ENCODE data around the gene CFAP119. TPM values are rescaled to one million over a fixed set of nuclear protein-coding genes. Genes with fewer than 3 reads are reported as not detected.

The CFAP119 gene
- total and polyA plus RNA-seq, 9 of the 15 experiments (the other 6 are each of a cell fraction or from before 2014, with no cell fraction given): 5.5 to 33.7 (median 9.6) TPM

DNA sequence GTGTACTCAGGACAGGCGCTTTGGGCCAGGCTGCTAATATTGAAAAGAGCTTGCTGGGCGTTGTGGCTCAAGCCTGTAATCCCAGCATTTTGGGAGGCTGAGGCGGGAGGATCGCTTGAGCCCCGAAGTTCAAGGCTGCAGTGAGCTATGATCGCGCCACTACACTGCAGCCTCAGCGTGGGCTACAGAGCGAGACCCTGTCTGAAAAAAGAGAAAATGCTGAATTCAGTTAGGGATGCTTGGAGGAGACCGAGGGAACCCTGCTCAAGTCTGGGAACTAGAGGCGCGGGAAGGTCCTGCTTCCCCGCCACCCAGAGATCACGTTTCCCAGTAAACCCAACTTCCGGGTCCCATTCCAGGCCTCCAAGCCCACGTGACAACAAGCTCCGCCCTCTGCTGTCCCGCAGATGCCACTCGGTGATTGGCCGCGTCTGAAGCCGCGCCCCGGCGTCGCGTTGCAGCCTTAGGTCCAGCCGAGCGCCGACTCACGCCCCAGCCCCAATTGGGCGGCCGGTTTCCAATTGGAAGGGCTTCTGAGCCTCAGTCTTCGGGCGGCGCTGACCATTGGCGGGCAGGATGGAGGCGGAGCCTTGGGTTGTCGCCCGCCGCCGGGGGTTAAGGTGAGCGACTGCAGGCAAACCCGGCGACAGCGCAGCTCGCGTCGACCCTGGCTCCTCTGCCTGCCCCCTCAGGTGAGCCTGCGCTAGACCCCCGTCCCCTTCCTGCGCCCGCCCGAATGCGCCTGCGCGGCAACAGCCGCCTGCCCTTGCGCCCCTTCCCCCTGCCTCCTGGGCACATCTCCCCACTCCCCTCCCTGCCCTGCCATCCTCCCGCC lies 13.8 kb downstream of the CFAP119 start, which contains the start of gene PHKG2:
Gene PHKG2 (plus strand): TSS at position 627 of the 835 bp plus-strand sequence. CDS start 396 bp downstream, outside the sequence.
- H3K9ac ChIP-seq (ENCODE audit: insufficient read depth in 1 of 2, low read depth in 2 of 2, low read length in 2 of 2): peak within 1 kb of the TSS; percentile 79 to 96
- FAIRE-seq: peak; percentile 100
- TF ChIP-seq ZNF217 (CRISPR knock-in tag; IDR thresholded peaks at IDR 0.05) (no peak), ZNF274 (IDR thresholded peaks at IDR 0.05; ENCODE audit: borderline replicate concordance, low read depth, low read length) (no peak), TEAD2 (tag; IDR thresholded peaks at IDR 0.05) (no peak), BHLHE40 (IDR thresholded peaks at IDR 0.05; ENCODE audit: low read length) (peak; percentile 97), ZNF263 (CRISPR knock-in tag; IDR thresholded peaks at IDR 0.05; ENCODE audit: borderline replicate concordance) (0 out of 2 replicates have a peak, but pooled peaks have one; percentile 36), TEAD1 (CRISPR knock-in tag; IDR thresholded peaks at IDR 0.05) (peak in 1 of 2 experiments; percentile 74; a peak in 2 of 4 replicates), CXXC5 (CRISPR knock-in tag; IDR thresholded peaks at IDR 0.05) (peak; percentile 86), HNRNPL (IDR thresholded peaks at IDR 0.05; ENCODE audit: low read depth, low read length) (no peak), SRF (CRISPR knock-in tag; IDR thresholded peaks at IDR 0.05) (peak in 1 of 2 experiments; percentile 69; a peak in 2 of 4 replicates), GATAD2B (IDR thresholded peaks at IDR 0.05; ENCODE audit: borderline replicate concordance) (no peak), HDAC1 (IDR thresholded peaks at IDR 0.05) (peak in 1 of 2 experiments; percentile 68; a peak in 2 of 4 replicates), ASH1L (IDR thresholded peaks at IDR 0.05; ENCODE audit: borderline replicate concordance, low read depth, partially characterized antibody) (peak; percentile 67), ZNF212 (CRISPR knock-in tag; IDR thresholded peaks at IDR 0.05) (no peak)
- TF ChIP-seq, protein P1, sequence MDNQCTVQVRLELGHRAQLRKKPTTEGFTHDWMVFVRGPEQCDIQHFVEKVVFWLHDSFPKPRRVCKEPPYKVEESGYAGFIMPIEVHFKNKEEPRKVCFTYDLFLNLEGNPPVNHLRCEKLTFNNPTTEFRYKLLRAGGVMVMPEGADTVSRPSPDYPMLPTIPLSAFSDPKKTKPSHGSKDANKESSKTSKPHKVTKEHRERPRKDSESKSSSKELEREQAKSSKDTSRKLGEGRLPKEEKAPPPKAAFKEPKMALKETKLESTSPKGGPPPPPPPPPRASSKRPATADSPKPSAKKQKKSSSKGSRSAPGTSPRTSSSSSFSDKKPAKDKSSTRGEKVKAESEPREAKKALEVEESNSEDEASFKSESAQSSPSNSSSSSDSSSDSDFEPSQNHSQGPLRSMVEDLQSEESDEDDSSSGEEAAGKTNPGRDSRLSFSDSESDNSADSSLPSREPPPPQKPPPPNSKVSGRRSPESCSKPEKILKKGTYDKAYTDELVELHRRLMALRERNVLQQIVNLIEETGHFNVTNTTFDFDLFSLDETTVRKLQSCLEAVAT (IDR thresholded peaks at IDR 0.05): peak in 1 of 2 experiments; percentile 39; a peak in 1 of 4 replicates
- TF ChIP-seq, protein P2, sequence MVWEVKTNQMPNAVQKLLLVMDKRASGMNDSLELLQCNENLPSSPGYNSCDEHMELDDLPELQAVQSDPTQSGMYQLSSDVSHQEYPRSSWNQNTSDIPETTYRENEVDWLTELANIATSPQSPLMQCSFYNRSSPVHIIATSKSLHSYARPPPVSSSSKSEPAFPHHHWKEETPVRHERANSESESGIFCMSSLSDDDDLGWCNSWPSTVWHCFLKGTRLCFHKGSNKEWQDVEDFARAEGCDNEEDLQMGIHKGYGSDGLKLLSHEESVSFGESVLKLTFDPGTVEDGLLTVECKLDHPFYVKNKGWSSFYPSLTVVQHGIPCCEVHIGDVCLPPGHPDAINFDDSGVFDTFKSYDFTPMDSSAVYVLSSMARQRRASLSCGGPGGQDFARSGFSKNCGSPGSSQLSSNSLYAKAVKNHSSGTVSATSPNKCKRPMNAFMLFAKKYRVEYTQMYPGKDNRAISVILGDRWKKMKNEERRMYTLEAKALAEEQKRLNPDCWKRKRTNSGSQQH (CRISPR knock-in tag; IDR thresholded peaks at IDR 0.05): no peak
- TF ChIP-seq, protein P3, sequence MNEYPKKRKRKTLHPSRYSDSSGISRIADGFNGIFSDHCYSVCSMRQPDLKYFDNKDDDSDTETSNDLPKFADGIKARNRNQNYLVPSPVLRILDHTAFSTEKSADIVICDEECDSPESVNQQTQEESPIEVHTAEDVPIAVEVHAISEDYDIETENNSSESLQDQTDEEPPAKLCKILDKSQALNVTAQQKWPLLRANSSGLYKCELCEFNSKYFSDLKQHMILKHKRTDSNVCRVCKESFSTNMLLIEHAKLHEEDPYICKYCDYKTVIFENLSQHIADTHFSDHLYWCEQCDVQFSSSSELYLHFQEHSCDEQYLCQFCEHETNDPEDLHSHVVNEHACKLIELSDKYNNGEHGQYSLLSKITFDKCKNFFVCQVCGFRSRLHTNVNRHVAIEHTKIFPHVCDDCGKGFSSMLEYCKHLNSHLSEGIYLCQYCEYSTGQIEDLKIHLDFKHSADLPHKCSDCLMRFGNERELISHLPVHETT (CRISPR knock-in tag; conservative IDR thresholded peaks at IDR 0.05 in 1 of 2, IDR thresholded peaks at IDR 0.05 in 1 of 2): no peak

More for the DNA sequence above, 13.8 kb downstream of the CFAP119 start, which contains the start of gene PHKG2:
- WGBS (ENCODE audit: insufficient coverage, low coverage, missing lambda C conversion rate): 5% methylated on average over 38 of the region's 60 CpGs
- Histone ChIP-seq H3K4me1 (replicated peaks in 1 of 2; ENCODE audit: control insufficient read depth in 2 of 2, insufficient read depth in 2 of 2, low read length in 2 of 2) (peaks cover 8 to 17% of the 10 kb centered on the region in 2 experiments; a peak in 4 of 5 replicates), H3K4me2 (ENCODE audit: insufficient read depth, low read length) (peak within 1 kb of the TSS; percentile 84), H3K79me2 (ENCODE audit: control insufficient read depth, insufficient read depth, low read length) (peaks cover 27% of the 10 kb centered on the region), H2AFZ (ENCODE audit: low read depth, low read length) (peak within 1 kb of the TSS; percentile 92), H4K20me1 (replicated peaks; ENCODE audit: control insufficient read depth, insufficient read depth, low read length) (no peaks in the 10 kb centered on the region), H3K9me1 (ENCODE audit: control insufficient read depth, insufficient read depth, low read length) (no peaks in the 10 kb centered on the region), H3K36me3 (ENCODE audit: control insufficient read depth, insufficient read depth, low read length) (peaks cover 57% of the 10 kb centered on the region), H3K27me3 (ENCODE audit: control insufficient read depth in 2 of 2, insufficient read depth in 2 of 2, low read length in 2 of 2) (no peaks in the 10 kb centered on the region), H3K9me3 (replicated peaks; ENCODE audit: control insufficient read depth, insufficient read depth, low read depth, low read length) (no peaks in the 10 kb centered on the region), H3K27ac (ENCODE audit: extremely low read depth, low read depth, low read length) (peak within 1 kb of the TSS; percentile 87), H3K4me3 (peak within 1 kb of the TSS; percentile 68)
- CTCF ChIA-PET (ENCODE audit: low intra/inter-chr PET ratio): no interaction called here
- POLR2A ChIA-PET: interaction anchor here (0.6 to 2.3 kb wide), 23 partner anchors 9 to 515 kb away, joined by 3 to 24 read pairs (median 5); no protein-coding TSS in a partner anchor
- in situ Hi-C loops (cut with MboI) (no loop called here), intact Hi-C loops (cut with micrococcal nuclease) (loop anchor here (2.0 kb wide), 1 partner anchor 15 kb away; the partner anchor contains the start of genes CFAP119 and RNF40)
- peak; percentile 93 to 100 (median 95) for DNase-seq (ENCODE audit: extremely low read depth in 1 of 4, low spot score in 3 of 4)
- ATAC-seq: peak; percentile 100
- TSS peak; percentile 96 for BruUV-seq (replicated peaks)

All from K562 (cell line).